ENCODE measurements around the gene ERN2.

ERN2 gene

GRCh38 chr16:23687034-23687808 is 25.8 kb downstream of the ERN2 start:
- DNase-seq (ENCODE audit: low read depth): no peak

- DNase-seq (ENCODE audit: low read depth): no peak
Observed at GRCh38 chr16:23683487-23683886, 29.5 kb downstream of the ERN2 start.

DNA sequence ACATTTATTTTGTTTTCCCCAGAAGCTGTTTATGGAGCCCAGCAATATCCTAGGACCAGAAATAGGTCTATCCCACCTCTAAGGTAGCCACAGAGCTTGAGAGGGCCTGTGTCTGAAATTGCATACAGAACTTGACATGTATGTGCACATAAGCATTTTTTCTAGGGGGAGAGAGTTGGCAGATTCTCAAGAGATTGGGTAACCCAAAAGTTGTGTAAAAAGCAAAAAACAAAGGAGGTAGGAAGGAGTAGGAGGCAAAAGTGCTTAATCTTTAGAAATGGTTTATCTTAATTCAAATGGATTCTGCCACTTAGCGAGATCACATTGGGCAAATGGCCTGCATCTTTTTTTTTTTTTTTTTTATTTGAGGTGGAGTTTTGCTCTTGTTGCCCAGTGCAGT is 30.8 kb downstream of the ERN2 start:
- DNase-seq (ENCODE audit: low read depth): peak; percentile 66

- DNase-seq (ENCODE audit: low read depth): no peak
Observed at GRCh38 chr16:23679986-23680336, 33.1 kb downstream of the ERN2 start.

DNA sequence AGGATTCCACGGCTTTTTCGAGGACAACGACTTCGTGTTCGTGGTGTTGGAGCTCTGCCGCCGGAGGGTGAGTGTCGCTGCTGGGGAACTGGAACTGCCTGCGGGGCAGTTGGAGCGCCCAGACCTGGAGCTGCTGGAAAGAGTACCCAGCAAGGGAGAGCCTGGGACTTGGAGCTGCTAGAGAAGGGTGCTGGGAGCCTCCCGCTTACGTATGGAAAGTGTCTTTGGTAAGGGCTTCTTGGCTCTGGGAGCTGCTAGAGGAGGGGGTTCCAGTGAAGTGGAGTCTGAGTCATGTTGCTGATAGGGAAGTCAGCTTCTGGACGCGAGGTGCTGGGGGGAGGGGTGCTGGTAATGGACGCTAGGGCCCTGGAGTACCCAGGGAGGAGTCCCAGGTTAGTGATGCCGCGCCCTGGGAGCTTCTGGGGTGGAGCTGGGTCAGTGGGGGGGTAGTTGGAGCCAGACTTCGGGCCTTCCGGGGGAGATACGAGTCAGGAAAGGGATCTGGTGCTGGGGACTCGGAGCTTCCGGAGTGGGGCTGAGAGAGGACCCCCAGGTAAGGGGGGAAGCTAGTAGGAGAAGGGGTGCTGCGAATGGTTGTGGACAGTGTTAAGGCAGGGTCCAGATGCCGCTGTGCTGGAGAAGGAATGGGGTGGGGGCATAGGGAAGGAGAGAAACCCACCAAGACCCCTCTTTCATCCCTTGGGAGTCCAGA is 33.6 kb downstream of the ERN2 start:
- peak; percentile 59 for DNase-seq (ENCODE audit: low read depth)

GRCh38 chr16:23678430-23679273 is 34.4 kb downstream of the ERN2 start, which contains the start of gene PLK1:
Gene PLK1, plus strand, starts transcription at chr16:23678889. Its CDS starts 44 bp downstream, at chr16:23678933.
- peak; percentile 91 for DNase-seq (ENCODE audit: low read depth)

DNA sequence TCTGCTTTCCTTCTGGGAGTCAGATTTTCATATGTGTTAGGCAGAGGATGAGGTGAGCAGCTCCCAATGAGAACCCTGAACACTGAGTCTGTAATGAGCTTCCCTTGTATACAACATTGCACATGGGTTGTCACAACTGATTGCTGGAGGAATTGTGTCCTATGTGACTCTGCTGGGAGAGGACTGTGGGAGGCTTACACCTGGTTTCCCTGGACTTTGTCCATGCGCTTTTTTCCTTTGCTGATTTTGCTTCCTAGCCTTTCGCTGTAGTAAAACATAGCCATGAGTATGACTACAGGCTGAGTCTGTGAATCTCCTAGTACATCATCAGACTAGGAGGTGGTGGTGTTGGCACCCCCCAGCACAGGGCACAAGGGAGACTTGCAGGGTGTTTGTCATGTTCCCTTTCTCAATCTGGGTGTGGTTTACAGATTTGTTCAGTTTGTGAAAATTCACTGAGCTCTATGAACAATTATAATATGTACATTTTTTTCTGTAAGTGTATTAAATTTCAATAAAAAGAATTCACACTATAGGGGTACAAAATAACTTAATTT is 36.0 kb downstream of the ERN2 start:
- DNase-seq (ENCODE audit: low read depth): no peak

DNA sequence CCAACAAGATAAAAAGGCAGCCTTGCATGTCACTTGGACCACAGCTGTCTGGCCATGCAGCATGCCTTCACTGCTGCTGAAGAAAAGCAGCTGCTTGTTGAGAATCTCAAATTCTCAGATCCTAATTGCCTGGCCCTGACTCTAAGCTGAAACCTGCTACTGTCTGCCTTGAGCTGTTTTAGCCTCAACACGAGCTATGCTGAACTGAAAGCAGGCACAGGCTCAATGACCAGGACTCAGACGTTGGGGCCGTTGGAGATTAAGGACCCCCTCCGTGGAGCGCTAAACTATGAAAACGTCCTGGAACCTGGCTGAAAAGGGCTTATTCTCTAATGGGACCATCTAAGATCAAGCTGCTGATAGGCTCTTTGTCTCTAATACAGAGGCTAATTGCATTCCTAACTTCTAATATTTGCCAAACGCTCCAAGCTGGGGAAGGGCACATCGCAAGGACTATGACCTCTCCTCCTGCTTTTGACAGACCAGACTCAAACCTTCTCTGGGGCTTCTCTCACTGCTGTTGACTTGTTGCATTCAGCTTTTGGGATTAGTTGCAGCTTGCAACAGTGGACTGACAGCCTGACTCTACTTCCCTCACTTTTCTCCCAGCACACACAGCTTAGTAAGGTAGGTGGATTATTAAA is 38.9 kb downstream of the ERN2 start:
- no peak for DNase-seq (ENCODE audit: low read depth)

DNA sequence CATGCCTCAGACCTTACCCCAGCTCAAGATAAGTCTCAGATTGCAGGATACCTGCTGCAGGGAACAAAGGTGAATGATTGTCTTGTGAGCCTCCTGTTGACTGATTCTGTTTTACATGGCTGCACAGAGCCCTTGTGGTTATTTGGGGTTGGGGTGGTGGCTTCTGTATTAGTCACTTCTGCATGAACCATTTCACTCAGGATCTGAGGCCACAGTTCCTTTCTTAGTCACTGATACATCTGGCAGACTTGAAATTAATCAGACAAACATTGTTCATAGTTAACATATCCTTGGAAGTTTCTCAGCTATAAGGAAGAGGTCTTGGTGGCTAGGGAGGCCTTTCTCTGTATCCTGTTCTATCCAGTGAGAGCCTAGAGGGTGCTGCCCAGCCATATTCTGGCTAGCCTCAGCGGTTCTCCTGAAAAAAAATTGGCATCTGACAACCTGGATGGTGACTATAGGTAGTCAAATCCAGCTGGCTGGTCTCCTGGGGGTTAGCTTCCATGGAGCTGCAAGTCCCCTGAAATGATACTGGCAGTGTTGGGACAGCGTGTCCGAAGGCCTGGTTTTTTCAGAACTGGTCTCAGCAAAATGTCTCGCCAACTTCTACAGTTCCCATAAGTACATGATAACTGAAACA is 42.8 kb downstream of the ERN2 start:
- peak; percentile 88 for DNase-seq (ENCODE audit: low read depth)

DNA sequence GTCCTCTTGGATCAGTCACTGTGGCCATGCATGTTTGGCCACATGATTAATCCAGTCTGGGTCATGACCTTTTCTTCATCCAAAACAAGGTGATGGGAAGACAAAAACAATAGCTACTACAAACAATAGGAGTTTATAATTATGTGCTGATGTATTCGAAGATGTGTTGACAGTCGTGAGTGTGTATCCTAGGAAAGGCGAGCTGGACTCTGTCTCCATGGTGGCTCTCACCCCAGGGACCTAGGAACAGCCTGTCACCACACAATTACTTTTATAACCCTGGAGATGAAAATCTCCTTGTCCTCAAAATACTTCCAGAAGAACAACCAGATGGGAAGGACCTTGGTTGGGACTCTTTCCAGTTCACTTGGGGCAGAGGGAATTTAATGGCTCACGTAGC is 44.1 kb downstream of the ERN2 start:
- DNase-seq (ENCODE audit: low read depth): no peak

- no peak for DNase-seq (ENCODE audit: low read depth)
Observed at GRCh38 chr16:23668225-23668624, 44.8 kb downstream of the ERN2 start.

DNA sequence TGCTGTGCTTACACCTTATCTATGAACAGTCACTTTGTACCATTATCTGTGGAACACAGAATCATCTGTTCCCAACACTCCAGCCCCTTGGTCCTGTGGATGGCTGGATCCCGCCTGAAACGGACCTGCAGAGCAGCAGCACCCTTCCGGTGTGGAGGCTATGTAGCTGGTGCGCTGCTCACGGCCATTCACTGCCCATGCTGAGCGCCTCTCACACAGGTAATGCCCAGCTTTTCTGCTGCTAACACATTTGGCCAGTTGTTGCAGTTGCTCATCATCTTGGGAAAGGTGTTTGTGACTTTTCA is 45.7 kb downstream of the ERN2 start:
- no peak for DNase-seq (ENCODE audit: low read depth)

DNA sequence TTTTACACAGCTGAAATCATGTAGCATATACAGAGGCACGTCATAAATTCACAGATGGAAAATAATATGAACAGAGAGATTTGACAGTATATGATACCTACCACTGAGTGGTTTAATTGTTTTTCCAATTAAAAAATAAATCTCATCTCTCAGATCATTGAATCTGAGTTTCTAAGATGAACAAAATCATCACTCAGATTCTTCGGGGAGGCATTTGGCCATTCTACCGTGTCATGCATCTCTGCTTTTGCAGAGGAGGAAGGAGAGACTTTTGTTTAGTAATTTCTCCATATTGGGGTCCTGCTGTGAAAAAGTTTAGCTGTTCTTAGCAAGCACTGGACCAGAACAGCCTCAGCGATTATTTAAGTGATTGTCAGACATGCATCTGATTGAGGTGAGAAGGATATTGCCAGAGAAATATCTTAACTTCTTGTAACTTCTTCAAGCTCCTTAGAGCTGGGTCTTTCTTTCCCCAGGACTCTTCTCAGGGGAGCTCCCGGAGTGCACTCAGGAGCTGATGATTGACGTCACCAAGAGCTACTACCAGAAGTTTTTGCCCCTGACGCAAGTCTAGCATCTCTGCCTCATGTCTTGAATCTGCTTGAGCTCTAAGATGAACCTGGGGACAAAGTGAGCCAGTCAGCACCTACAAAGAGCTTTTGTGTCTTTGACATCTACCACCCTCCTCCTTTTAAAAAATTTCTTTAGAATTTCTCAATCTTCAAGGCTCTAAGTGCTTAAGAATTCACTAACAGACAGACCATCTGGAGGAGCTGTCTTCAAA is 46.3 kb downstream of the ERN2 start:
- DNase-seq (ENCODE audit: low read depth): no peak

DNA sequence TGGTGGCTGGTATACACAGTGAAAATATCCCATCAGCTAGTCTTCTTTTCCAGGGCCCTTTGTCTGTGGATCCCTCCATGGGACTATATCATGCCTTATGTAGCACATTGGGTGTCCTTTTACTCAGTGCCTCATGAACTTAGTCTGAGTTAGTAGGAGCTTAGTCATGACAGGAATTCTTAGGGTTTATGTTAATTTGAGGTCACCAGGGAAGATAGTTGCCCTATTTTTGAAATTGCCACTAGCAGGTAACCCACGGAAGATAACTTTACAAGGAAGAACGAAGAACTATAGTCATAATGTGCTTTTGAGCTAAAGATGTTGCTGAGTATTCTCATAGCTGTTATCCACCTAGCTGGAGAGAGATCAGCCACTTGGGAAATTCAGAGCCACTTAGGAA is 49.1 kb downstream of the ERN2 start:
- DNase-seq (ENCODE audit: low read depth): peak; percentile 23

GRCh38 chr16:23651943-23652468 is 61.0 kb downstream of the ERN2 start:
- DNase-seq (ENCODE audit: low read depth): no peak

DNA sequence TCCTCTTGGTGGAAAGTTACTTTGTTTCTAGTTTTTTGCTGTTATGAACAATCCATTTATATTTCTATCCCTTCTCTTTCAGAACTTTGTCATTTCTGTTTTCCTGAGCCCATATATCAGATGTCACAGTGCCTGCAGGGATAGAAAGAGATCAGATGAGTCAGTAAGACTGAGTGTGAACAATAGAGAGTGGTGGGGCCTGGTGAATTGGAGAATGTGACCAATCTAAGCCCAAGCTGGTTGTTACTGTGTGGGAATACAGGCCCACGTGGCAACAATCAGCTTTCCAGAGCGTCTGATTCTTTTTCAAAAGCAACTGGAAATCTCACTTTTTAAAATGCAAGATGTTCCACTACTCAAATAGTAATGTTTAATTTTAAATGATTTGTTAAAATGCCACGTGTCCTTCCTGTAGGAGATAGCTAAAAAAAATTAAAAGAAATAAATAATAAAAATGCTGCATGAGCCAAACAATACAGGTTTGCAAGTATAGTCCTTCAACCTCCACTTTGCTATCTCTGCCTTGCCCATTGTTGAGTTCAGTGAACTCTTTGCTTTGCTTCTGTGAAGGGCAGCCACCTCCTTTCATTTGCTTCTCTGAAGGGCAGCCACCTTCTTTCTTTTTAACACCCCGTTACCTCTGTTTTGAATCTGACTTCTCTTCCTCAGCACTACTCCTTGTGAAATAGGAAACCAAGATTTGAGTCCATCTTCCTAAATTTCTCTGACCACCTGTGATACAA is 62.2 kb downstream of the ERN2 start:
- peak; percentile 21 for DNase-seq (ENCODE audit: low read depth)

DNA sequence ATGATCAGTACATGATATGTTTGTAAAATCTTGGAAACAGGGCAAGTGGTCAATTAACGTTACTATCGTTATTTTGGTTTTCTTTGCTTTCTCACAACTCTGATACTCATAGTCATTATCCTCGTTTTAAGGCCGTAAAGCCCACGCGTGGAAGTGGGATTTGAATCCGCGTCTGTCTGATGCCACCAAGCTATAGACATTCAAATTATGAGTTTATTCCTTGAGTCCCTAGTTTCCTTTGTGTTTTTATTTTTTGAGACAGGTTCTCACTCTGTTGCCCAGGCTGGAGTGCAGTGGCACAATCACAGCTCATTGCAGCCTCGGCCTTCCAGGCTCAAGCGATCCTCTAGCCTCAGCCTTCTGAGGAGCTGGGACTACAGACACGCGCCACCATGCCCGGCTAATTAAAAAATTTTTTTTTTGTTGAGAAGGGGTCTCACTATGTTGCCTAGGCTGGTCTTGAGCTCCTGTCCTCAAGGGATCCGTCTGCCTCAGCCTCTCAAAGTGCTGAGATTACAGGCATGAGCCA is 70.7 kb downstream of the ERN2 start:
- no peak for DNase-seq (ENCODE audit: low read depth)

- peak; percentile 95 for DNase-seq (ENCODE audit: low read depth)
Observed at GRCh38 chr16:23640931-23641765, 71.9 kb downstream of the ERN2 start, which contains the start of the genes DCTN5 and PALB2. Gene DCTN5, plus strand, starts transcription at chr16:23641466. Its CDS starts 77 bp downstream, at chr16:23641543. Gene PALB2, minus strand, starts transcription at chr16:23641310. Its CDS starts 153 bp downstream, at chr16:23641157.

- peak; percentile 6 for DNase-seq (ENCODE audit: low read depth)
Observed at GRCh38 chr16:23640615-23640930, 72.4 kb downstream of the ERN2 start.

Data from iris pigment epithelial cell (primary cell).